22Rv1 (cell line): ENCODE measurements around the gene SERGEF.

Source experiments
- ZFX ChIP-seq: fragments of 450-650 bp; IDR thresholded peaks from 2 replicates; pipeline ENCODE4 v1.6.1; 2017; ENCODE audit warnings: antibody characterized with exemption, borderline replicate concordance
- TF ChIP-seq, protein P1 (sequence below): fragments of 450-650 bp; IDR thresholded peaks from 2 replicates; pipeline ENCODE4 v1.5.1; 2017; ENCODE audit warnings: mild to moderate bottlenecking

DNA sequence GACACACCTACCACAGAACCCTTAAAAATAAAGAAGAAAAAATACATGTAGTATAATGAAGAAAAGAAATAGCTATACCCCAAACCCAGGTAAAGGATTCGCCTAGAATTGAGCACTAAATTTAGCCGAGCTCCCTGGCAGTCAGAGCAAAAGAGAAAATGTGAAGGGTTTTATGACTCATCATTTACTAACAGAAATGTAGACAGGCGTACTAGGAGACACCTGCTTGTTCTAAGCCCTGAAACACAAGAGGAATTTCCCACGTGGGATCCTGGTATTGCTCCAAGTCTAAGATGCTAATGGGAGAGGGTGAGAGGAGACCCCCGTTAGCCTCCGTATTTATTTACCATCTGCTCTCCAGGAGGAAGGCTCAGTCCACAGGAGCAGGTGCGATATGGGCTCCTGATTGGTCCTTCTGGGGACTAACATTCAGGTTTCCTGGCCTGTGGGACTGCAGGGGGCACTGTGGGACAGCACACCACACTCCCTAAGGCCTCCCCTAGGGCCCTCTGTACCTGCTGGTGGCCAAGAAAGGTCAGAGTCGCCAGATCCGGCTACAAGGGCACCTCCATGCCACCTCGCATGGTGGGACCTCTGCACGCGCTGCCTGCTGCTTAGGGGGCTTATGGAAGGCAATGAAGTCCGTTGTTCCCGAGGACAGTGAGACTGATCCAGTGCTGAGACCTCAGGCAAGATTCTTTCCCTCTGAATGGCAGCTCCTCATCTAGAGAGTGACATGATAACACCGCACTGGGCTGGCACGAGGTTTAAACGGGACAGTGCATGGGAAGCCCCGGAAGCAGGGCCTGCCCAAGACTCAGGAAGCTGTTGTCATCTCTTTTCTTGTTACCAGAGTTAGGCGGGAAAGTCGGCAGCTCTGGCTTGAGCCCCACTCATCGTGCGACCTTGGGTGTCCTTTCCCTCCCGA lies 252.5 kb downstream of the SERGEF start:
- TF ChIP-seq, protein P1, sequence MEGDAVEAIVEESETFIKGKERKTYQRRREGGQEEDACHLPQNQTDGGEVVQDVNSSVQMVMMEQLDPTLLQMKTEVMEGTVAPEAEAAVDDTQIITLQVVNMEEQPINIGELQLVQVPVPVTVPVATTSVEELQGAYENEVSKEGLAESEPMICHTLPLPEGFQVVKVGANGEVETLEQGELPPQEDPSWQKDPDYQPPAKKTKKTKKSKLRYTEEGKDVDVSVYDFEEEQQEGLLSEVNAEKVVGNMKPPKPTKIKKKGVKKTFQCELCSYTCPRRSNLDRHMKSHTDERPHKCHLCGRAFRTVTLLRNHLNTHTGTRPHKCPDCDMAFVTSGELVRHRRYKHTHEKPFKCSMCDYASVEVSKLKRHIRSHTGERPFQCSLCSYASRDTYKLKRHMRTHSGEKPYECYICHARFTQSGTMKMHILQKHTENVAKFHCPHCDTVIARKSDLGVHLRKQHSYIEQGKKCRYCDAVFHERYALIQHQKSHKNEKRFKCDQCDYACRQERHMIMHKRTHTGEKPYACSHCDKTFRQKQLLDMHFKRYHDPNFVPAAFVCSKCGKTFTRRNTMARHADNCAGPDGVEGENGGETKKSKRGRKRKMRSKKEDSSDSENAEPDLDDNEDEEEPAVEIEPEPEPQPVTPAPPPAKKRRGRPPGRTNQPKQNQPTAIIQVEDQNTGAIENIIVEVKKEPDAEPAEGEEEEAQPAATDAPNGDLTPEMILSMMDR, result peak; percentile 61
- TF ChIP-seq ZFX, result no peak
